Naive thymus-derived CD4-positive, alpha-beta T cell (primary cell): ENCODE results near the gene ATP6V0A4. TPM values are rescaled to one million over a fixed set of nuclear protein-coding genes. Genes with fewer than 3 reads are reported as not detected.

ENCODE experiments used
- ATAC-seq: fragments of 150-1000 bp; cut with Tn5 transposase; 2 replicates; pipeline ENCODE4 v1.10.0; 2021; ENCODE audit warnings: mild to moderate bottlenecking, moderate library complexity
- CTCF ChIA-PET: fragments of 350-600 bp; sonication (Branson Sonifier 250); formaldehyde crosslinking; loops from one replicate; lab custom pipeline; 2021; ENCODE audit warnings: antibody characterized with exemption; lab: Charles Lee
- POLR2A ChIA-PET: fragments of 350-600 bp; sonication (Branson Sonifier 250); formaldehyde crosslinking; loops from one replicate; lab custom pipeline; 2021; ENCODE audit warnings: antibody characterized with exemption, inconsistent platforms; lab: Charles Lee
- DNase-seq, 9 donors: peaks; one replicate each; pipeline versions ENCODE4 v3.0.0 to v3.0.0-alpha.2; 2020 to 2022; ENCODE audit warnings: mixed read lengths in 1 of 9
- H3K27ac ChIP-seq: one replicate; pipeline ENCODE4 v1.7.0; 2013; ENCODE audit warnings: mild to moderate bottlenecking, low read depth, low read length, moderate library complexity
- H3K27me3 ChIP-seq, 2 donors: one replicate each; pipeline ENCODE4 v1.7.0; 2013; ENCODE audit warnings: low read length in 2 of 2, mild to moderate bottlenecking in 2 of 2, moderate library complexity in 2 of 2; ENCODE audit not compliant: control insufficient read depth in 2 of 2, insufficient read depth in 2 of 2
- H3K36me3 ChIP-seq, 3 experiments: 1 replicate in 2 of 3; 2 replicates in 1 of 3; pipeline ENCODE4 v1.7.0; 2013; ENCODE audit warnings: low read length in 3 of 3, mild to moderate bottlenecking in 3 of 3, moderate library complexity in 1 of 3; ENCODE audit not compliant: insufficient read depth in 3 of 3, control insufficient read depth in 2 of 3
- H3K4me1 ChIP-seq, 2 donors: one replicate each; pipeline ENCODE4 v1.7.0; 2013; ENCODE audit warnings: low read length in 2 of 2, mild to moderate bottlenecking in 2 of 2, moderate library complexity in 1 of 2; ENCODE audit not compliant: control insufficient read depth in 2 of 2, insufficient read depth in 2 of 2
- H3K4me3 ChIP-seq: 2 replicates; pipeline ENCODE4 v1.7.0; 2013; ENCODE audit warnings: mild to moderate bottlenecking, low read length
- H3K9me3 ChIP-seq, 3 experiments: 1 replicate in 2 of 3; 2 replicates in 1 of 3; pipeline ENCODE4 v1.7.0; 2013; ENCODE audit warnings: low read length in 3 of 3; ENCODE audit not compliant: control insufficient read depth in 2 of 3
- H3K27ac Mint-ChIP-seq, 9 donors: one replicate each; pipeline ENCODE4 v1.8.0; 2020 to 2022; ENCODE audit warnings: mixed read lengths in 9 of 9, mild to moderate bottlenecking in 8 of 9, moderate library complexity in 5 of 9, inconsistent platforms in 2 of 9
- H3K27me3 Mint-ChIP-seq, 5 donors: one replicate each; pipeline ENCODE4 v1.8.0; 2021 to 2022; ENCODE audit warnings: mixed read lengths in 5 of 5, mild to moderate bottlenecking in 1 of 5
- H3K36me3 Mint-ChIP-seq, 5 donors: one replicate each; pipeline ENCODE4 v1.8.0; 2020 to 2022; ENCODE audit warnings: mixed read lengths in 5 of 5, mild to moderate bottlenecking in 3 of 5, inconsistent platforms in 1 of 5
- H3K4me1 Mint-ChIP-seq, 7 donors: one replicate each; pipeline ENCODE4 v1.8.0; 2020 to 2022; ENCODE audit warnings: mixed read lengths in 7 of 7, mild to moderate bottlenecking in 3 of 7, inconsistent platforms in 1 of 7
- H3K4me3 Mint-ChIP-seq, 10 donors: one replicate each; pipeline ENCODE4 v1.8.0; 2020 to 2022; ENCODE audit warnings: mild to moderate bottlenecking in 10 of 10, mixed read lengths in 10 of 10, moderate library complexity in 6 of 10, inconsistent platforms in 2 of 10
- H3K9me3 Mint-ChIP-seq, 11 donors: one replicate each; pipeline ENCODE4 v1.8.0; 2020 to 2022; ENCODE audit warnings: mixed read lengths in 11 of 11, mild to moderate bottlenecking in 4 of 11, inconsistent platforms in 1 of 11, moderate library complexity in 1 of 11
- intact Hi-C, 2 donors: fragments of 100-400 bp; cut with micrococcal nuclease; formaldehyde crosslinking; loops; one replicate each; pipeline ENCODE4 v1.15.1; 2023
- polyA plus RNA-seq, 2 donors: library from polyadenylated mRNA; unstranded; fragments of 300-500 nt; fragmentation: Illumina TruSeq; gene quantifications; one replicate each; pipeline ENCODE4 v1.2.3, GENCODE V29; 2021
- total RNA-seq, 6 experiments: library from RNA in 5 of 6; stranded (reverse) in 5 of 6; gene quantifications; 1 replicate in 5 of 6; 2 replicates in 1 of 6; pipeline ENCODE4 v1.2.3 and lab custom pipeline; 2021 to 2026

The ATP6V0A4 gene
- total and polyA plus RNA-seq, 7 experiments from 2014 or later, result not detected

GRCh38 chr7:138835087-138835486 is 37.1 kb upstream of the ATP6V0A4 start:
- CTCF ChIA-PET, result no interaction called here
- DNase-seq, result no peak
- no peaks in the 10 kb centered on the region for H3K9me3 Mint-ChIP-seq
- Histone ChIP-seq H3K9me3 (no peaks in the 10 kb centered on the region), H3K4me1 (no peaks in the 10 kb centered on the region), H3K27ac (no peak overlapping the region), H3K27me3 (no peaks in the 10 kb centered on the region), H3K4me3 (no peak overlapping the region), H3K36me3 (no peaks in the 10 kb centered on the region)
- intact Hi-C loops, result no loop called here
- POLR2A ChIA-PET, result no interaction called here
- ATAC-seq, result no peak
- H3K27me3 Mint-ChIP-seq, result peaks cover 6 to 32% (median 8%) of the 10 kb centered on the region in 5 donors
- H3K4me3 Mint-ChIP-seq, result no peak overlapping the region
- H3K4me1 Mint-ChIP-seq, result peaks cover 0 to 7% (median 3%) of the 10 kb centered on the region in 7 donors
- no peaks in the 10 kb centered on the region for H3K36me3 Mint-ChIP-seq
- no peak overlapping the region for H3K27ac Mint-ChIP-seq

DNA sequence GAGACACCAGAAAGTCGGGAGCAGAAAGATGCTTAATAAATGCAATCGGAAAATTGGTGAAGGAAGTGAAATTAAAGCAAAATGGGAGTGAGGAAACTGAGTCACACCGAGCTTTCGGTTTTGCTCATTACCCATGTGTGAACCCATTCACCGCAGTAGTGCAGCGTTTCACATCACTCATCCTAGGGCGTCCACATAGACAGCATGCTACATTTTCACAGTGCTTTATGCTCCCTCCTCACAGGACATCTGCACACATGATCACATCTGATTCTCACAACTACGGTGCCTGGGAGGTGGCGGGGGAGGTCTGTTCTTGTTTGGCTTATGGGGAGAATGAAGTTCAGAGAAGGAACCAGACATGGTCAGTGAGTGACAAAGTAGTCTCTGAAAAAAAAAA is 36.6 kb upstream of the ATP6V0A4 start:
- no peak for ATAC-seq
- H3K27ac Mint-ChIP-seq, result no peak overlapping the region

GRCh38 chr7:138833596-138833995 is 35.6 kb upstream of the ATP6V0A4 start:
- no peak overlapping the region for H3K27ac ChIP-seq
- H3K27me3 ChIP-seq, result no peaks in the 10 kb centered on the region
- H3K27ac Mint-ChIP-seq, result no peak overlapping the region
- no peaks in the 10 kb centered on the region for H3K36me3 Mint-ChIP-seq
- POLR2A ChIA-PET, result no interaction called here
- no peak for DNase-seq
- CTCF ChIA-PET, result interaction anchor here (0.6 kb wide), 1 partner anchor 37 kb away, joined by 3 read pairs; no protein-coding TSS in a partner anchor
- intact Hi-C loops, result no loop called here
- no peak overlapping the region for H3K4me3 Mint-ChIP-seq
- H3K27me3 Mint-ChIP-seq, result peaks cover 4 to 30% (median 6%) of the 10 kb centered on the region in 5 donors
- no peaks in the 10 kb centered on the region for H3K4me1 ChIP-seq
- H3K36me3 ChIP-seq, result no peaks in the 10 kb centered on the region
- no peaks in the 10 kb centered on the region for H3K9me3 ChIP-seq
- H3K9me3 Mint-ChIP-seq, result no peaks in the 10 kb centered on the region
- H3K4me3 ChIP-seq, result no peak overlapping the region
- ATAC-seq, result no peak
- peaks cover 0 to 7% (median 3%) of the 10 kb centered on the region in 7 donors for H3K4me1 Mint-ChIP-seq

More for the DNA sequence above, 36.6 kb upstream of the ATP6V0A4 start:
- Mint-ChIP-seq H3K9me3 (no peaks in the 10 kb centered on the region), H3K27me3 (peaks cover 5 to 33% (median 7%) of the 10 kb centered on the region in 5 donors), H3K36me3 (no peaks in the 10 kb centered on the region), H3K4me3 (no peak overlapping the region), H3K4me1 (peaks cover 0 to 7% (median 3%) of the 10 kb centered on the region in 7 donors)
- Histone ChIP-seq H3K27me3 (no peaks in the 10 kb centered on the region), H3K36me3 (no peaks in the 10 kb centered on the region), H3K4me1 (no peaks in the 10 kb centered on the region), H3K4me3 (no peak overlapping the region), H3K27ac (no peak overlapping the region), H3K9me3 (no peaks in the 10 kb centered on the region)
- CTCF ChIA-PET, result no interaction called here
- intact Hi-C loops, result no loop called here
- no peak for DNase-seq
- POLR2A ChIA-PET, result no interaction called here

DNA sequence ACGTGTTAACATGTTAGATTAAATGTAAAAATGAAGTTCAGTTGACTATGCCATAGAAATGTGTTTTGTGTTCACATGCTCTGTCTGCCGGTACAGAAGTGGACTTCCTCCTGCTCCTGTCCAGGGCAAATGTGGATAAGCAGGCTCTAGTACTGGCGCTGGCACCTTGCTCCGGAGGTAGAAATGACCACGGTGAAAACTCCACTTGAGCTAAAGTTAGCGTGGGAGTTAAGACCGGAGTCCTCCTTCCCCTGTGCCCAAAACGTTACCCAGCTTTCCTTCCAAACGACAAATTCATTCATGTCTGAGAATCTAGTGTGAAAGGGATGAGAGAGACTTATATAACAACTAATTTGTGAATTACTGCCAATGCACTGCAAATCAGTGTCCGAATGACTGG is 35.0 kb upstream of the ATP6V0A4 start:
- no peak overlapping the region for H3K4me3 Mint-ChIP-seq
- POLR2A ChIA-PET, result no interaction called here
- H3K9me3 Mint-ChIP-seq, result no peaks in the 10 kb centered on the region
- Histone ChIP-seq H3K4me1 (no peaks in the 10 kb centered on the region), H3K36me3 (no peaks in the 10 kb centered on the region), H3K27me3 (no peaks in the 10 kb centered on the region), H3K4me3 (no peak overlapping the region), H3K27ac (no peak overlapping the region), H3K9me3 (no peaks in the 10 kb centered on the region)
- no peak for DNase-seq
- H3K4me1 Mint-ChIP-seq, result peaks cover 0 to 7% (median 3%) of the 10 kb centered on the region in 7 donors
- H3K27me3 Mint-ChIP-seq, result peaks cover 4 to 30% (median 6%) of the 10 kb centered on the region in 5 donors
- intact Hi-C loops, result no loop called here
- CTCF ChIA-PET, result interaction anchor here (0.6 kb wide), 1 partner anchor 37 kb away, joined by 3 read pairs; no protein-coding TSS in a partner anchor
- ATAC-seq, result no peak
- H3K27ac Mint-ChIP-seq, result no peak overlapping the region
- no peaks in the 10 kb centered on the region for H3K36me3 Mint-ChIP-seq

GRCh38 chr7:138829335-138829734 is 31.3 kb upstream of the ATP6V0A4 start:
- CTCF ChIA-PET, result no interaction called here
- Mint-ChIP-seq H3K36me3 (no peaks in the 10 kb centered on the region), H3K27ac (no peak overlapping the region), H3K4me1 (peaks cover 0 to 17% (median 8%) of the 10 kb centered on the region in 7 donors), H3K4me3 (no peak overlapping the region), H3K9me3 (peaks cover 0 to 4% (median 0%) of the 10 kb centered on the region in 11 donors), H3K27me3 (peaks cover 4 to 32% (median 6%) of the 10 kb centered on the region in 5 donors)
- intact Hi-C loops, result no loop called here
- ATAC-seq (no peak), DNase-seq (no peak)
- POLR2A ChIA-PET, result no interaction called here
- no peaks in the 10 kb centered on the region for H3K9me3 ChIP-seq
- no peaks in the 10 kb centered on the region for H3K4me1 ChIP-seq
- H3K27me3 ChIP-seq, result no peaks in the 10 kb centered on the region
- H3K27ac ChIP-seq, result no peak overlapping the region
- no peak overlapping the region for H3K4me3 ChIP-seq
- H3K36me3 ChIP-seq, result no peaks in the 10 kb centered on the region

- Mint-ChIP-seq H3K27ac (no peak overlapping the region), H3K36me3 (no peaks in the 10 kb centered on the region), H3K4me1 (peaks cover 0 to 11% (median 6%) of the 10 kb centered on the region in 7 donors), H3K9me3 (peaks cover 0 to 4% (median 0%) of the 10 kb centered on the region in 11 donors), H3K4me3 (no peak overlapping the region), H3K27me3 (peaks cover 0 to 26% (median 0%) of the 10 kb centered on the region in 5 donors)
- Histone ChIP-seq H3K4me1 (no peaks in the 10 kb centered on the region), H3K27me3 (no peaks in the 10 kb centered on the region), H3K27ac (no peak overlapping the region), H3K4me3 (no peak overlapping the region), H3K9me3 (no peaks in the 10 kb centered on the region), H3K36me3 (no peaks in the 10 kb centered on the region)
- DNase-seq, result no peak
- ChIA-PET POLR2A (no interaction called here), CTCF (no interaction called here)
- intact Hi-C loops, result no loop called here
- ATAC-seq, result no peak
Observed at GRCh38 chr7:138828302-138828701, 30.3 kb upstream of the ATP6V0A4 start.

- no peak overlapping the region for H3K4me3 ChIP-seq
- ATAC-seq (no peak), DNase-seq (no peak)
- CTCF ChIA-PET, result interaction anchor here (0.6 kb wide), 1 partner anchor 1062 kb away, joined by 3 read pairs; no protein-coding TSS in a partner anchor
- H3K9me3 Mint-ChIP-seq, result peaks cover 0 to 4% (median 0%) of the 10 kb centered on the region in 11 donors
- peak overlapping the region in 3 of 10 donors; percentile 6 to 53 (median 42) for H3K4me3 Mint-ChIP-seq
- no peaks in the 10 kb centered on the region for H3K9me3 ChIP-seq
- no peaks in the 10 kb centered on the region for H3K36me3 ChIP-seq
- no peaks in the 10 kb centered on the region for H3K27me3 ChIP-seq
- H3K27me3 Mint-ChIP-seq, result peaks cover 0 to 8% (median 0%) of the 10 kb centered on the region in 5 donors
- no peaks in the 10 kb centered on the region for H3K4me1 ChIP-seq
- peaks cover 0 to 11% (median 6%) of the 10 kb centered on the region in 7 donors for H3K4me1 Mint-ChIP-seq
- POLR2A ChIA-PET, result no interaction called here
- H3K27ac Mint-ChIP-seq, result peak overlapping the region in 3 of 9 donors; percentile 23 to 51 (median 35)
- no peaks in the 10 kb centered on the region for H3K36me3 Mint-ChIP-seq
- no peak overlapping the region for H3K27ac ChIP-seq
- intact Hi-C loops, result no loop called here
Observed at GRCh38 chr7:138825049-138825721, 27.2 kb upstream of the ATP6V0A4 start.
